Right hindlimb (tissue), 1 donor: Measurements from ENCODE around the gene KDM7A.
"Not testable (repeated sequence)": the region's sequence is repeated elsewhere in the genome, so short reads cannot be mapped to it uniquely, and the experiment has no call there.

Source experiments
- DNase-seq: peaks from one replicate; pipeline ENCODE4 v3.0.0-alpha.2; 2018

Gene KDM7A

GRCh38 chr7:140176811-140177702 is at the start of gene KDM7A:
KDM7A (minus strand) TSS chr7:140176983; CDS start chr7:140176937, 46 bp downstream.
- peak; percentile 93 for DNase-seq

GRCh38 chr7:140225562-140226249 is 48.9 kb upstream of the KDM7A start:
- no peak for DNase-seq

- DNase-seq, result no peak
Measured at GRCh38 chr7:140223515-140224221, 46.9 kb upstream of the KDM7A start.

GRCh38 chr7:140222814-140223213 is 46.0 kb upstream of the KDM7A start:
- no peak for DNase-seq

- DNase-seq, result no peak
Measured at GRCh38 chr7:140219672-140220524, 43.1 kb upstream of the KDM7A start.

- no peak for DNase-seq
Measured at GRCh38 chr7:140218656-140219055, 41.9 kb upstream of the KDM7A start.

GRCh38 chr7:140217750-140218501 is 41.1 kb upstream of the KDM7A start:
- no peak for DNase-seq

- DNase-seq, result no peak
Measured at GRCh38 chr7:140215281-140215680, 38.5 kb upstream of the KDM7A start.

GRCh38 chr7:140214075-140214684 is 37.4 kb upstream of the KDM7A start:
- peak; percentile 36 for DNase-seq

- DNase-seq, result no peak
Measured at GRCh38 chr7:140213684-140214074, 36.9 kb upstream of the KDM7A start.

GRCh38 chr7:140212100-140212881 is 35.5 kb upstream of the KDM7A start:
- no peak for DNase-seq

- no peak for DNase-seq
Measured at GRCh38 chr7:140211698-140212097, 34.9 kb upstream of the KDM7A start.

- no peak for DNase-seq
Measured at GRCh38 chr7:140209866-140210609, 33.3 kb upstream of the KDM7A start.

- DNase-seq, result no peak
Measured at GRCh38 chr7:140206616-140207389, 30.0 kb upstream of the KDM7A start.

- no peak for DNase-seq
Measured at GRCh38 chr7:140205600-140205999, 28.8 kb upstream of the KDM7A start.

GRCh38 chr7:140203556-140203955 is 26.8 kb upstream of the KDM7A start:
- no peak for DNase-seq

- not testable (repeated sequence) for DNase-seq
Measured at GRCh38 chr7:140202942-140203341, 26.2 kb upstream of the KDM7A start.

- no peak for DNase-seq
Measured at GRCh38 chr7:140201393-140201792, 24.6 kb upstream of the KDM7A start.
